Hepatocyte (in vitro differentiated cells): Measurements from ENCODE around the gene GPATCH2.

Source experiments
- EZH2 ChIP-seq: fragments of 200-600 bp; sonication (generic); IDR thresholded peaks from 2 replicates; pipeline ENCODE4 v1.6.1; 2016; ENCODE audit warnings: antibody characterized with exemption, mild to moderate bottlenecking, borderline replicate concordance
- TF ChIP-seq, protein P1 (sequence below): fragments of 200-600 bp; sonication (generic); IDR thresholded peaks from 2 replicates; pipeline ENCODE4 v1.5.1; 2016; ENCODE audit warnings: antibody characterized with exemption, mild to moderate bottlenecking; ENCODE audit not compliant: poor library complexity

DNA sequence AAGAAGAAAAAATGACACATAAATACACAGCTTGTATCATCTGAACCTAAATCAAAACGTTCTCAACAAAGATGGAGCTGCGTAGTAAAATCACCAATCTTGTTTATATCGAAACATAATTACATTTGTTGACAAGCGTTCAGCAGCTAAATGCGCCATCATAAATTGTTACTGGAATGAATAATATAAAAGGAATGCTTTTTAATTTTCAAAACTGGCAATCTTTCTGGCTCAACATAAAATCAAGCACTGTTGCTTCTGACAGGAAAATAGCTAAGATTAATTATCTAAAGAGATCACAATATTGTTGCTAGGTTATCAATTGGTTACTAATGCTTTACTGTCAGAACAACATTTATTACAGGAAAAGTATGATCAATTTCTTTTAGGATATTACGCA is 181.5 kb downstream of the GPATCH2 start:
- TF ChIP-seq EZH2: no peak
- TF ChIP-seq, protein P1, sequence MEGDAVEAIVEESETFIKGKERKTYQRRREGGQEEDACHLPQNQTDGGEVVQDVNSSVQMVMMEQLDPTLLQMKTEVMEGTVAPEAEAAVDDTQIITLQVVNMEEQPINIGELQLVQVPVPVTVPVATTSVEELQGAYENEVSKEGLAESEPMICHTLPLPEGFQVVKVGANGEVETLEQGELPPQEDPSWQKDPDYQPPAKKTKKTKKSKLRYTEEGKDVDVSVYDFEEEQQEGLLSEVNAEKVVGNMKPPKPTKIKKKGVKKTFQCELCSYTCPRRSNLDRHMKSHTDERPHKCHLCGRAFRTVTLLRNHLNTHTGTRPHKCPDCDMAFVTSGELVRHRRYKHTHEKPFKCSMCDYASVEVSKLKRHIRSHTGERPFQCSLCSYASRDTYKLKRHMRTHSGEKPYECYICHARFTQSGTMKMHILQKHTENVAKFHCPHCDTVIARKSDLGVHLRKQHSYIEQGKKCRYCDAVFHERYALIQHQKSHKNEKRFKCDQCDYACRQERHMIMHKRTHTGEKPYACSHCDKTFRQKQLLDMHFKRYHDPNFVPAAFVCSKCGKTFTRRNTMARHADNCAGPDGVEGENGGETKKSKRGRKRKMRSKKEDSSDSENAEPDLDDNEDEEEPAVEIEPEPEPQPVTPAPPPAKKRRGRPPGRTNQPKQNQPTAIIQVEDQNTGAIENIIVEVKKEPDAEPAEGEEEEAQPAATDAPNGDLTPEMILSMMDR: no peak
